Activated naive CD4-positive, alpha-beta T cell treated with anti-CD3 and anti-CD28 coated beads, Interleukin-2, amount 50 U/mL, for 72 hours (primary cell): Measurements from ENCODE around the gene TMEM271. TPM values are rescaled to one million over a fixed set of nuclear protein-coding genes. Genes with fewer than 3 reads are reported as not detected.

Experiments
- ATAC-seq, 2 donors: fragments of 150-1000 bp; cut with Tn5 transposase; 2 replicates each; pipeline ENCODE4 v1.10.0; 2021; ENCODE audit warnings: mild to moderate bottlenecking in 2 of 2, moderate library complexity in 2 of 2
- DNase-seq, 2 donors: peaks; one replicate each; pipeline ENCODE4 v3.0.0; 2021 to 2022; ENCODE audit warnings: low spot score in 2 of 2
- H3K27ac Mint-ChIP-seq, 2 donors: one replicate each; pipeline ENCODE4 v1.8.0; 2022; ENCODE audit warnings: mild to moderate bottlenecking in 2 of 2, mixed read lengths in 2 of 2
- H3K36me3 Mint-ChIP-seq, 2 donors: one replicate each; pipeline ENCODE4 v1.8.0; 2022; ENCODE audit warnings: mixed read lengths in 2 of 2
- H3K9me3 Mint-ChIP-seq, 2 donors: one replicate each; pipeline ENCODE4 v1.8.0; 2022; ENCODE audit warnings: mixed read lengths in 2 of 2
- total RNA-seq, 2 donors: library from RNA; stranded (reverse); gene quantifications; one replicate each; pipeline ENCODE4 v1.2.3, GENCODE V29; 2022

TMEM271 gene
- total RNA-seq, 2 donors from 2014 or later: not detected

GRCh38 chr4:590313-590841 lies 14.3 kb upstream of the TMEM271 start:
- no peak for DNase-seq
- ATAC-seq: no peak
- Mint-ChIP-seq H3K36me3 (peaks cover 0 to 16% of the 10 kb centered on the region in 2 donors), H3K27ac (no peak overlapping the region), H3K9me3 (peaks cover 9 to 11% of the 10 kb centered on the region in 2 donors)

DNA sequence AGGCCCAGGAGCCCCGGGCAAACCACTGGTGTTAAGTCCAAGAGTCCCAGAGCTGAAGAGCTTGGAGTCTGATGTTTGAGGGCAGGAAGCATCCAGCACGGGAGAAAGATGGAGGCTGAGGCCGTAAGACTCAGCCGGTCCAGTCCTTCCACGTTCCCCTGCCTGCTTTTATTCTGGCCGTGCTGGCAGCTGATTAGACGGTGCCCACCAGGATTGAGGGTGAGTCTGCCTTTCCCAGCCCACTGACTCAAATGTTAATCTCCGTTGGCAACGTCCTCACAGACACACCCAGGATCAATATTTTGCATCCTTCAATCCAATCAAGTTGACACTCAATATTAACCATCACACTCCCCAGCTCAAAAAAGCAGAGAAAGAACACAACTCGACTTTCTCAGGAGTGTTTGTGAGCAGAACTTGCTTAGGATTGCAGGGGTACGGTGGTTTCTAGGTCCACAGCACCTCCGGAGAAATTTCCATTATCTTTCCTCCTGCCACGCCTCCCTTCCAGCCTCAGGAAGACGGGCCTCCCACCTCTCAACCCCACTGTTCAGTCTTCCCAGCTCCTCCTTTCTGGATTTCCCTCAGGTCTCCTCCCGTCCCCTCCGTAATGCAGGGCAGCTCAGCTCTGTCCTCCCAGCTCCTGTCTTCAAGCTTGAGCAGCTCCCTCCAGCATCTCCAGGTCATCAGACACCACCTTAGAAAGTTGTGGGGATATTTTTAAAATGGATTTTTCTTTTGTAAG lies 13.3 kb upstream of the TMEM271 start:
- no peak for DNase-seq
- Mint-ChIP-seq H3K9me3 (peaks cover 8 to 10% of the 10 kb centered on the region in 2 donors), H3K36me3 (peaks cover 0 to 14% of the 10 kb centered on the region in 2 donors), H3K27ac (no peak overlapping the region)
- ATAC-seq: no peak

DNA sequence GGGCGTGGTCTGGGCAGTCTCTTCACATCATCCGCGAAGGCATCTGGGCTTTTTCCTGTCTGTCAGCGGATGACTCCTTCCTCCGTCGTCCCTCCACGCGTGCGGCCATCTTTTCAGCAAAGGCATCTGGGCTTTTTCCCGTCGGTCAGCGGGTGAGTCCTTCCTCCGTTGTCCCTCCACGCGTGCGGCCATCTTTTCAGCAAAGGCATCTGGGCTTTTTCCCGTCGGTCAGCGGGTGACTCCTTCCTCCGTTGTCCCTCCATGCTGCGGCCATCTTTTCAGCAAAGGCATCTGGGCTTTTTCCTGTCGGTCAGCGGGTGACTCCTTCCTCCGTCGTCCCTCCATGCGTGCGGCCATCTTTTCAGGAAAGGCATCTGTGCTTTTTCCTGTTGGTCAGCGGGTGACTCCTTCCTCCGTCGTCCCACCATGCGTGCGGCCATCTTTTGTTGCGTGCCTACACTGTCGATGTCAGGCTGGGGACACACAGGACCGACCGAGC lies 12.3 kb upstream of the TMEM271 start:
- ATAC-seq: no peak
- peaks cover 10 to 12% of the 10 kb centered on the region in 2 donors for H3K9me3 Mint-ChIP-seq
- H3K27ac Mint-ChIP-seq: no peak overlapping the region
- H3K36me3 Mint-ChIP-seq: peaks cover 0 to 20% of the 10 kb centered on the region in 2 donors
- no peak for DNase-seq

GRCh38 chr4:587671-588350 lies 11.7 kb upstream of the TMEM271 start:
- peaks cover 0 to 20% of the 10 kb centered on the region in 2 donors for H3K36me3 Mint-ChIP-seq
- peaks cover 10 to 13% of the 10 kb centered on the region in 2 donors for H3K9me3 Mint-ChIP-seq
- ATAC-seq: no peak
- no peak overlapping the region for H3K27ac Mint-ChIP-seq
- DNase-seq: no peak

DNA sequence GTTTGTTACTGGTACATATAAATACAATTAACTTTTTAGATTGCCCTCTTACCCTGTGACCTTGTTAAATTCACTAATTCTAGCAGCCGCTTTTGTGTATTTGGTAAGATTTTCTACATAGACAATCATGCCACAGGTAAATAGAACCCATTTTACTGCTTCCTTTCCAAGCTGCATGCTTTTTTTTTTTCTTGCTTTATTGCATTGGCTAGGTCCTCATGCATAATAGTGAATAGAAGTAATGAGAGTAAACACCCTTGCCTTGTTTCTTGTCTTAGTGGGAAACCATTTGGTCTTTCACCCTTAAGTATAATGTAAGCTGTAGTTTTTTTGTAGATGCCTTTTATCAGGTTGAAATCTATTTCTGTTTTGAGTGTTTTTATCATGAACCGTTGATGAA lies 7.7 kb upstream of the TMEM271 start:
- Mint-ChIP-seq H3K9me3 (peaks cover 10 to 13% of the 10 kb centered on the region in 2 donors), H3K27ac (no peak overlapping the region), H3K36me3 (peaks cover 0 to 16% of the 10 kb centered on the region in 2 donors)
- ATAC-seq: no peak
- no peak for DNase-seq

GRCh38 chr4:581753-582361 lies 5.8 kb upstream of the TMEM271 start:
- H3K36me3 Mint-ChIP-seq: peaks cover 0 to 25% of the 10 kb centered on the region in 2 donors
- no peak for ATAC-seq
- DNase-seq: no peak
- H3K9me3 Mint-ChIP-seq: peaks cover 10% of the 10 kb centered on the region in 2 donors
- no peak overlapping the region for H3K27ac Mint-ChIP-seq

DNA sequence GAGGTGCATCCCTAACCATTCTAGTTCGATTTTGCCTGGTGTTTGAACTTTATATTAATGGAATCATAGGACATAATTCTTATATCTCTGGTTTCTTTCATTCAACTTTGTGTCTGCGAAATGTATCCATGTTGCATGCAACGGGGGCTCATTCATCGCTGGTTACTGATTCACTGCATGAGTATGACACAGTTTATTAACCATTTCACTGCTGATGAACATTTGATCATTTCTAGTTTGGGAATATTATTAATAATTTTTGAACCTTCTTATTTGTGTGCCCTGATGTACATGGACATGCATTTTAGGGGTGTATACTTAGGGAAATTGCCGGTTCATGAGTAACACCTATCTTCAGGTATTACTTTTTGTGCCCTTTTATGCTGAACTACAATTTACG lies 5.1 kb upstream of the TMEM271 start:
- peaks cover 9 to 10% of the 10 kb centered on the region in 2 donors for H3K9me3 Mint-ChIP-seq
- H3K36me3 Mint-ChIP-seq: peaks cover 0 to 21% of the 10 kb centered on the region in 2 donors
- ATAC-seq (no peak), DNase-seq (no peak)
- H3K27ac Mint-ChIP-seq: no peak overlapping the region

DNA sequence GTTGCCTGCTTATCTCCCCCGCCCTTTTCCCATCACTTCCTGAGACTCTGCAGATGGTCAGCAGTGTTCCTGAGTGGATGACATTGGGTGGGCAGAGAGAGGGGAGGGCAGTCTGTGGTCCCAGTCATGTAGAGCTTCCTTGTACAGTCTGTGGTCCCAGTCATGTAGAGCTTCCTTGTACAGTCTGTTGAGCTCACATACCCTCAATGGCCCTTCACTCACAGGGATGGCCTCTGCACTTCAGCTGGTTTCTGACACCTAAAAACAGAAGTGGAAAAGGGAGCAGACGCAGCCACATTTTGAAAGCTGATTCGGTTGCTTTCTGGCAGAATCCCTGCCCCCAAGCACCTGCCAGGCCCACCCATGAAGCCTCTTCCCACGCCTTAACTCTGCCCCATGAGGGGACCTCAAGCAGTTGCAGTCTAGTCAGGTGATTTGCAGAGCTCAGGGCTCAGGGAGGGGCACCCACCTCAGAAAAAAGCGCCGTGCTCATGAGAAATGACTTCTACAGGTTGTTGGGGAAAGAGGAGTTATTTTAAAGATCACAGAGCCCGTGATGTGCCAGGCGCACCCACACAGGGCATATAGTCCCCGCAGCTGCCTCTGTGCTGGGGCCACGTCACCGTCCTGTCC lies 3.6 kb upstream of the TMEM271 start:
- ATAC-seq: peak in 1 of 2 donors; percentile 33

DNA sequence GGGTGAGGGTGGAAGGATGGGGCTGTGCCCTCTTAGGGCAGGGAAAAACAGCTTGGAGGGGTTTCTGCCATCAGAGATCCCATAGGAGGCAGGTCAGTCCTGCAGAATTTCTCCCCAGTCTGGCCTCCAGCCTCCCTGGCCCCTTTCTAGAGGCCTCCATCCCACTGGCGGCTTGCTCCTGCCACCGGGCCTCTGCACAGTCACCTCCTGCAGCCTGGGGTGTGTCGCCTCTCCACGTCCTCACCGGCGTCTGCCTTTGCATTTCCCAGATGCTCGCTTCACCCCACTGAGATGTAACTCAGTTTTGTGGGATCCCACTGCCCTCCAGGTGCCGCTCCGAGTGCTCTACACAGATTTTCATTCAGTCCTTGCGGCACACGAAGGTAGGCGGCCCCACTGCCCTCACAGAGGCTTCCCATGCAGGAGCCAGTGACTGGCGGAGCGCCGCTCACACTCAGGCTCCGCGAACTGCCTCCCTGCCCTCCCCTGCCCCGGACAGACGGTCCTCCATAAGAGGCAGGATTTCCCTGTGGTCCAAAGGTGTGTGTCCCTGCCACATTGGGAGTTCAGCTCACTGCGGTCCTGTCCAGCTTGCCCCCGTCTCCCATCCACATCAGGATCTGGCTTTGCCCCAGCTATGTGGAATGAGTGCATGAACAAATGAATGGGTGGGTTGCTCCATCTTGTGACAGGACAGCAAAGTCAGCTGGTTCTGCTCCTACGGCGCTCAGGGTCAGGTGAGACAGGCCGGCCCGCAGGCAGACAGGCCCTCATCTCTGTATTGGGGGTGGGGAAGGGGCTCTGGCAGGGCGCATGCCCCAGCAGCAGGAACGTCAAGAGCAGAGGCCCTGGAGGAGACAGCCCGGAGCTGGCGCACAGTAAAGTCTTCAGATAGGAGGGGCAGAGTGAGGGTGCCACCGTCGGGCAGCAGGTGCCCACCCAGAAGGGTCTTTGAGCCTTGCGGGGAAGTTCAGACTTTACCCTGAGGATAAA lies 2.7 kb upstream of the TMEM271 start:
- H3K36me3 Mint-ChIP-seq: peaks cover 6 to 11% of the 10 kb centered on the region in 2 donors
- H3K9me3 Mint-ChIP-seq: peaks cover 0 to 4% of the 10 kb centered on the region in 2 donors
- ATAC-seq (no peak), DNase-seq (no peak)
- H3K27ac Mint-ChIP-seq: no peak overlapping the region

More for the DNA sequence above, 3.6 kb upstream of the TMEM271 start:
- Mint-ChIP-seq H3K36me3 (peaks cover 0 to 16% of the 10 kb centered on the region in 2 donors), H3K9me3 (peaks cover 0 to 10% of the 10 kb centered on the region in 2 donors), H3K27ac (no peak overlapping the region)
- DNase-seq: no peak

- DNase-seq (peak in 1 of 2 donors; percentile 36), ATAC-seq (peak in 1 of 2 donors; percentile 63)
- H3K36me3 Mint-ChIP-seq: peaks cover 6 to 15% of the 10 kb centered on the region in 2 donors
- H3K9me3 Mint-ChIP-seq: no peaks in the 10 kb centered on the region
- no peak overlapping the region for H3K27ac Mint-ChIP-seq
Measured at GRCh38 chr4:577499-578450, 1.7 kb upstream of the TMEM271 start.

GRCh38 chr4:576991-577498 lies 950 bp upstream of the TMEM271 start:
- ATAC-seq: peak in 1 of 2 donors; percentile 12
- DNase-seq: no peak
- Mint-ChIP-seq H3K9me3 (no peaks in the 10 kb centered on the region), H3K36me3 (peaks cover 6 to 19% of the 10 kb centered on the region in 2 donors), H3K27ac (peak overlapping the region in 1 of 2 donors; percentile 72)

- H3K9me3 Mint-ChIP-seq: no peaks in the 10 kb centered on the region
- no peak overlapping the region for H3K27ac Mint-ChIP-seq
- ATAC-seq (peak in 1 of 2 donors; percentile 30), DNase-seq (no peak)
- peaks cover 6 to 23% of the 10 kb centered on the region in 2 donors for H3K36me3 Mint-ChIP-seq
Measured at GRCh38 chr4:575281-576141, 584 bp downstream of the TMEM271 start.

- H3K27ac Mint-ChIP-seq: peak overlapping the region in 1 of 2 donors; percentile 72
- H3K36me3 Mint-ChIP-seq: peaks cover 6 to 23% of the 10 kb centered on the region in 2 donors
- H3K9me3 Mint-ChIP-seq: no peaks in the 10 kb centered on the region
Measured at GRCh38 chr4:574346-575161, 1.5 kb downstream of the TMEM271 start.

More at GRCh38 chr4:574346-575161, 1.5 kb downstream of the TMEM271 start:
- DNase-seq: no peak
- no peak for ATAC-seq
